ENCODE results near the gene CBFB. TPM values are rescaled to one million over a fixed set of nuclear protein-coding genes. Genes with fewer than 3 reads are reported as not detected.

CBFB gene
- total and polyA plus RNA-seq, 2 experiments from 2014 or later = 52.3 to 53.3 TPM

DNA sequence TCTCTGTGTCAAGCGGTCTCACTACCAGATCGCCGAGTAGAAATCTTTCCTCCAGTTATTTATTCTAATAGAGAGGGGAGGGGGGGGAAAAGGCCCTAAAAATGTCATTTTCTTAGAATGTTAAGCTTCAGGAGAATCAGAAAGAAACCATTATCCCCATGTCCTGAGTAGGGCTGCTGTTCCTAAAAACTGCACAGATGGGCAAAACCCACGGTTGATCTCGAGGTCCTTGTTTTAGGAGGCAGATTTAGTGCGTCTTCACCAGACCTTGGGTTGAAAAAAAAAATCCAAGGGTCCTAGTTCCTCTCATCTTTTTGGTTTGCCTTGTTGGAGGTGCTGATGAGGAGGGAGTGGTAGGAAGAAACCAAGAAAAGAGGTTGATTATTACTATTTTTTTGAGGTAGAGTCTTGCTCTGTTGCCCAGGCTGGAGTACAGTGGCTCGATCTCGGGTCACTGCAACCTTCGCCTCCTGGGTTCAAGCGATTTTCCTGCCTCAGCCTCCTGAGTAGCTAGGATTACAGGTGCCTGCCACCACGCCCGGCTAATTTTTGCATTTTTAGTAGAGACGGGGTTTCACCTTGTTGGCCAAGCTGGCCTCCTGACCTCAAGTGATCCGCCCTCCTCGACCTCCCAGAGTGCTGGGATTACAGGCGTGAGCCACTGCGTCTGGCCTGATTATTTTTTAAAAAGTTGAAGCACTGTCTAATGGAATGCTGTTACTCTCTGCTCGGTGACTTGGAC, 1.4 kb downstream of the CBFB start:
- Histone ChIP-seq H3K4me2 (ENCODE audit: unreplicated experiment) (peak overlapping the region; percentile 100), H3K4me3 (peak overlapping the region; percentile 82), H2AFZ (peak overlapping the region; percentile 72), H3K36me3 (ENCODE audit: low read depth) (no peaks in the 10 kb centered on the region), H3K9me3 (ENCODE audit: low read depth) (no peaks in the 10 kb centered on the region), H3K9me2 (ENCODE audit: insufficient read depth) (no peaks in the 10 kb centered on the region), H3K4me1 (ENCODE audit: insufficient read depth) (peaks cover 28% of the 10 kb centered on the region), H3K27ac (peak overlapping the region; percentile 91), H3K9ac (peak overlapping the region; percentile 95), H3K27me3 (replicated peaks; ENCODE audit: insufficient read depth) (no peaks in the 10 kb centered on the region), H3F3A (ENCODE audit: insufficient read depth) (peaks cover 6% of the 10 kb centered on the region; the same call in 1 of the 2 replicates), H3K79me2 (ENCODE audit: insufficient read depth) (peaks cover 57% of the 10 kb centered on the region), H4K20me1 (ENCODE audit: insufficient read depth) (no peaks in the 10 kb centered on the region; the same call in 1 of the 2 replicates)
- in situ Hi-C loops (cut with MboI) = no loop called here
- DNase-seq = no peak
- TF ChIP-seq EZH2 (IDR thresholded peaks at IDR 0.05; ENCODE audit: insufficient read depth, poor library complexity, severe bottlenecking) = no peak
- no peak for TF ChIP-seq EZH2phosphoT487 (IDR thresholded peaks at IDR 0.05; ENCODE audit: insufficient read depth, low read depth)
- WGBS, 2 experiments (ENCODE audit: low coverage in 1 of 2, low lambda C conversion rate in 2 of 2, missing lambda C conversion rate in 2 of 2) = 38% methylated on average over 18 of the region's 18 CpGs

DNA sequence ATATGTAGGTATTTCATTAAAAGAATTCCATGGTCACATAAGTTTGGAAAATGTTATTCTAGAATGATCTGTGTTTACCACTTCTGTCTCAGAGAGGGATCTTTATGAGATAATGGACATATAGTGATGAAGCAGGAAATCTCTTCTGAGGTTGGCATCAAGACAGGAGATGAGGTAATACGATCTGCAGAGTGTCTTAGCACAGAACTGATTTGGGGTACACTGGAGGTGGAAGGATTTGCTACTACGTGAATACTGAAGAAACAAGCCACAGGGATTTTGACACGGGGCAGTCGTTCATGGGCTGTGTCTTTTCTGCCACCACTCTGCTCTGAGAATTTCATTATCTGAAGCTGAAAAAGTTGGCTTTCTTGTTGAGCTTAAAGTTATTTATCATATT, 5.5 kb downstream of the CBFB start:
- in situ Hi-C loops (cut with MboI) = no loop called here
- Histone ChIP-seq H2AFZ (no peak overlapping the region; the same call in 1 of the 2 replicates), H3K79me2 (ENCODE audit: insufficient read depth) (peaks cover 98% of the 10 kb centered on the region), H3K9me2 (ENCODE audit: insufficient read depth) (no peaks in the 10 kb centered on the region), H3K4me2 (ENCODE audit: unreplicated experiment) (peak overlapping the region; percentile 51), H3K27ac (peak overlapping the region; percentile 15; the same call in 1 of the 2 replicates), H4K20me1 (ENCODE audit: insufficient read depth) (peaks cover 6% of the 10 kb centered on the region; the same call in 1 of the 2 replicates), H3K9ac (no peak overlapping the region), H3F3A (ENCODE audit: insufficient read depth) (peaks cover 6% of the 10 kb centered on the region; the same call in 1 of the 2 replicates), H3K4me3 (no peak overlapping the region), H3K4me1 (ENCODE audit: insufficient read depth) (peaks cover 36% of the 10 kb centered on the region), H3K9me3 (ENCODE audit: low read depth) (no peaks in the 10 kb centered on the region), H3K36me3 (ENCODE audit: low read depth) (peaks cover 19% of the 10 kb centered on the region), H3K27me3 (replicated peaks; ENCODE audit: insufficient read depth) (no peaks in the 10 kb centered on the region)
- 33 to 45% methylated on average over 4 of the region's 4 CpGs for WGBS, 2 experiments (ENCODE audit: low coverage in 1 of 2, low lambda C conversion rate in 2 of 2, missing lambda C conversion rate in 2 of 2)
- TF ChIP-seq EZH2phosphoT487 (IDR thresholded peaks at IDR 0.05; ENCODE audit: insufficient read depth, low read depth) = no peak
- no peak for TF ChIP-seq EZH2 (IDR thresholded peaks at IDR 0.05; ENCODE audit: insufficient read depth, poor library complexity, severe bottlenecking)
- DNase-seq = peak; percentile 64

DNA sequence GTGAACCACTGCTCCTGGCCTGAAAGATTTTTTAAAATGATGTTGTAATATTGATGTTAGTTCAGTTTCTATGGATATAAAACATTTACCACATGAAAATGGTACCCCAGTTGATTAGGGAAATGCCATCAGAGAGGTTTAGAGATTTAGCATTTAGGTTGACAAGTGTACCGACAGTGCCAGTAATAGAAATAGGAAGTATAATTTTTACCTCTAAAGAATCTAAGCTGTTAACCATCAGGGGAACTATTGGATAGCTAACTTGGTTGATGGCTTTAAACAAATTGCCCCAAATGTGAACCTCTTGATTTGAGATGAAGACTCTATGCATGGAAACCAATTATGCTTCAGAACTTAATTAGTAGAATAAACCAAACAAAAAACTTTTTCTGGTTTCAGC, 6.4 kb downstream of the CBFB start:
- no peak overlapping the region for H3K4me3 ChIP-seq
- no peak overlapping the region for H2AFZ ChIP-seq
- no peak overlapping the region for H3K9ac ChIP-seq
- H3K27ac ChIP-seq = no peak overlapping the region
- H4K20me1 ChIP-seq (ENCODE audit: insufficient read depth) = peaks cover 6% of the 10 kb centered on the region; the same call in 1 of the 2 replicates
- peaks cover 19% of the 10 kb centered on the region for H3K36me3 ChIP-seq (ENCODE audit: low read depth)
- H3F3A ChIP-seq (ENCODE audit: insufficient read depth) = peaks cover 1% of the 10 kb centered on the region; the same call in 1 of the 2 replicates
- no peak overlapping the region for H3K4me2 ChIP-seq (ENCODE audit: unreplicated experiment)
- H3K79me2 ChIP-seq (ENCODE audit: insufficient read depth) = peaks cover 100% of the 10 kb centered on the region
- no peaks in the 10 kb centered on the region for H3K9me2 ChIP-seq (ENCODE audit: insufficient read depth)
- H3K9me3 ChIP-seq (ENCODE audit: low read depth) = no peaks in the 10 kb centered on the region
- DNase-seq = no peak
- H3K27me3 ChIP-seq (replicated peaks; ENCODE audit: insufficient read depth) = no peaks in the 10 kb centered on the region
- peaks cover 37% of the 10 kb centered on the region for H3K4me1 ChIP-seq (ENCODE audit: insufficient read depth)
- WGBS, 2 experiments (ENCODE audit: low coverage in 1 of 2, low lambda C conversion rate in 2 of 2, missing lambda C conversion rate in 2 of 2) = 100% methylated on average over 1 of the region's 1 CpG
- in situ Hi-C loops (cut with MboI) = no loop called here
- no peak for TF ChIP-seq EZH2 (IDR thresholded peaks at IDR 0.05; ENCODE audit: insufficient read depth, poor library complexity, severe bottlenecking)
- no peak for TF ChIP-seq EZH2phosphoT487 (IDR thresholded peaks at IDR 0.05; ENCODE audit: insufficient read depth, low read depth)

DNA sequence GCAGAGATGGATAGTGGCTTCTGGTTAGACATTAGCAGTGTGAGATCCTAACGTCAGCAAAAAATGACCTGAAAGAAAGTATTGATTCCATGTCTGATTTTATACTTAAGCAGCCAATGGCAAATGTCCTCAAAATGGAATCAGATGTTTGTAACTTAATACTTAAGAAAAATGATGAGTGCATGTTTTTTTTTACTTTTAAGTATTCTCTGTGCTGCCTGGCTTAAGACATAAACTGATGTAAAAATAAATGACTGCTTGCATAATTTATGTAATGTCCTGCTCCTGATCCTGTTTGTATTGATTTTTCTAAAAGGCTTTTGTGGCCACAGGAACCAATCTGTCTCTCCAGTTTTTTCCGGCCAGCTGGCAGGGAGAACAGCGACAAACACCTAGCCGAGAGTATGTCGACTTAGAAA, 7.4 kb downstream of the CBFB start:
- peaks cover 38% of the 10 kb centered on the region for H3K4me1 ChIP-seq (ENCODE audit: insufficient read depth)
- DNase-seq = no peak
- no peaks in the 10 kb centered on the region; the same call in 1 of the 2 replicates for H3F3A ChIP-seq (ENCODE audit: insufficient read depth)
- 46 to 50% methylated on average over 5 of the region's 5 CpGs for WGBS, 2 experiments (ENCODE audit: low coverage in 1 of 2, low lambda C conversion rate in 2 of 2, missing lambda C conversion rate in 2 of 2)
- H3K4me2 ChIP-seq (ENCODE audit: unreplicated experiment) = peak overlapping the region; percentile 19
- H3K27me3 ChIP-seq (replicated peaks; ENCODE audit: insufficient read depth) = no peaks in the 10 kb centered on the region
- in situ Hi-C loops (cut with MboI) = no loop called here
- H4K20me1 ChIP-seq (ENCODE audit: insufficient read depth) = peaks cover 6% of the 10 kb centered on the region; the same call in 1 of the 2 replicates
- no peaks in the 10 kb centered on the region for H3K9me2 ChIP-seq (ENCODE audit: insufficient read depth)
- peak overlapping the region; percentile 16; the same call in 1 of the 2 replicates for H3K9ac ChIP-seq
- no peak for TF ChIP-seq EZH2 (IDR thresholded peaks at IDR 0.05; ENCODE audit: insufficient read depth, poor library complexity, severe bottlenecking)
- TF ChIP-seq EZH2phosphoT487 (IDR thresholded peaks at IDR 0.05; ENCODE audit: insufficient read depth, low read depth) = no peak
- no peak overlapping the region for H2AFZ ChIP-seq
- peaks cover 100% of the 10 kb centered on the region for H3K79me2 ChIP-seq (ENCODE audit: insufficient read depth)
- peaks cover 19% of the 10 kb centered on the region for H3K36me3 ChIP-seq (ENCODE audit: low read depth)
- H3K4me3 ChIP-seq = no peak overlapping the region
- H3K27ac ChIP-seq = no peak overlapping the region
- H3K9me3 ChIP-seq (ENCODE audit: low read depth) = no peaks in the 10 kb centered on the region
